ENCODE results near the gene C6orf52. TPM values are rescaled to one million over a fixed set of nuclear protein-coding genes. Genes with fewer than 3 reads are reported as not detected.

C6orf52 gene
- total and polyA plus RNA-seq, 12 donors, result 0.59 to 1.6 (median 0.86) TPM; not detected in 3

DNA sequence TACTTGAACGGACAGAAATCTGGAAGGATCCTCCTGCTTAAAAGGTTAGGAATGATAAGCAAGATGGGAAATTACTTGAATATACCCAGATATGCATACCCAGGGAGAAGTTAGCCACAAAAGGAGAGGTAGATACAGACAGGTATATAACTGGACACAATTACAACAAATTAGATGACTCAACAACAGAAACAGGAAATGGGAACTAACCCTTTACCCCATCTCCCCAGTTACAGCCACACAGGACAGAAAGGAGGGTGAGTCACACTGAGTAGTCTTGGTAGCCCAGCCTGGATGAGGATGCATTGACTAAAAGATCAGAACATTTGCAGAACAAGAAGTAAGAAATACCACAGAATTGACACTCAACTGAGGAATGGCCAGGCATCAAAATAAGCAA is 61.2 kb downstream of the C6orf52 start:
- no peaks in the 10 kb centered on the region for H3K36me3 ChIP-seq
- no peak for DNase-seq
- TF ChIP-seq, protein P1, sequence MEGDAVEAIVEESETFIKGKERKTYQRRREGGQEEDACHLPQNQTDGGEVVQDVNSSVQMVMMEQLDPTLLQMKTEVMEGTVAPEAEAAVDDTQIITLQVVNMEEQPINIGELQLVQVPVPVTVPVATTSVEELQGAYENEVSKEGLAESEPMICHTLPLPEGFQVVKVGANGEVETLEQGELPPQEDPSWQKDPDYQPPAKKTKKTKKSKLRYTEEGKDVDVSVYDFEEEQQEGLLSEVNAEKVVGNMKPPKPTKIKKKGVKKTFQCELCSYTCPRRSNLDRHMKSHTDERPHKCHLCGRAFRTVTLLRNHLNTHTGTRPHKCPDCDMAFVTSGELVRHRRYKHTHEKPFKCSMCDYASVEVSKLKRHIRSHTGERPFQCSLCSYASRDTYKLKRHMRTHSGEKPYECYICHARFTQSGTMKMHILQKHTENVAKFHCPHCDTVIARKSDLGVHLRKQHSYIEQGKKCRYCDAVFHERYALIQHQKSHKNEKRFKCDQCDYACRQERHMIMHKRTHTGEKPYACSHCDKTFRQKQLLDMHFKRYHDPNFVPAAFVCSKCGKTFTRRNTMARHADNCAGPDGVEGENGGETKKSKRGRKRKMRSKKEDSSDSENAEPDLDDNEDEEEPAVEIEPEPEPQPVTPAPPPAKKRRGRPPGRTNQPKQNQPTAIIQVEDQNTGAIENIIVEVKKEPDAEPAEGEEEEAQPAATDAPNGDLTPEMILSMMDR (IDR thresholded peaks at IDR 0.05), result no peak
- no peak overlapping the region for H3K4me3 ChIP-seq
- no peak overlapping the region for H3K27ac ChIP-seq
- intact Hi-C loops (cut with DNase I), result no loop called here
- peak in 1 of 8 donors; percentile 53 for ATAC-seq
- H3K9me3 ChIP-seq, result peaks cover 0 to 3% (median 0%) of the 10 kb centered on the region in 11 donors
- peaks cover 0 to 6% (median 0%) of the 10 kb centered on the region in 9 donors for H3K4me1 ChIP-seq
- WGBS, 2 donors, result 63 to 76% methylated on average over 1 of the region's 1 CpG
- H3K27me3 ChIP-seq, result no peaks in the 10 kb centered on the region

DNA sequence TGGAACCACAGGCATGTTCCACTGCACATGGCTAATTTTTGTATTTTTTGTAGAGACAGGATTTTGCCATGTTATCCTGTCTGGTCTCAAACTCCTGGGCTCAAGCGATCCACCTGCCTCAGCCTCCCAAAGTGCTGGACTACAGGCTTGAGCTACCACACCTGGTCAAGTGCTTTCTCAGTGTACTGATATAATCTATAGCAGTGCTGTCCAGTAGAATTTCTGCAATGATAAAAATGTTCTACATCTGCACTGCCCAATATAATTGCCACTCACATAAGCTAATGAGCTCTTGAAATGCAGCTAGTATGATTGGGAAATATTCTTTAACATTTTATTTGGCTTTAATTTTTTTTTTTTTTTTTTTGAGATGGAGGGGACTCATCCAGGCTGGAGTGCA is 64.2 kb downstream of the C6orf52 start:
- Histone ChIP-seq H3K36me3 (peaks cover 0 to 24% (median 0%) of the 10 kb centered on the region in 9 donors), H3K9me3 (no peaks in the 10 kb centered on the region), H3K4me1 (peaks cover 0 to 6% (median 0%) of the 10 kb centered on the region in 9 donors), H3K27me3 (no peaks in the 10 kb centered on the region), H3K4me3 (no peak overlapping the region), H3K27ac (no peak overlapping the region)
- 94 to 100% methylated on average over 1 of the region's 1 CpG for WGBS, 2 donors
- ATAC-seq, result no peak
- TF ChIP-seq, protein P1 (IDR thresholded peaks at IDR 0.05), result no peak
- DNase-seq, result no peak
- intact Hi-C loops (cut with DNase I), result no loop called here

DNA sequence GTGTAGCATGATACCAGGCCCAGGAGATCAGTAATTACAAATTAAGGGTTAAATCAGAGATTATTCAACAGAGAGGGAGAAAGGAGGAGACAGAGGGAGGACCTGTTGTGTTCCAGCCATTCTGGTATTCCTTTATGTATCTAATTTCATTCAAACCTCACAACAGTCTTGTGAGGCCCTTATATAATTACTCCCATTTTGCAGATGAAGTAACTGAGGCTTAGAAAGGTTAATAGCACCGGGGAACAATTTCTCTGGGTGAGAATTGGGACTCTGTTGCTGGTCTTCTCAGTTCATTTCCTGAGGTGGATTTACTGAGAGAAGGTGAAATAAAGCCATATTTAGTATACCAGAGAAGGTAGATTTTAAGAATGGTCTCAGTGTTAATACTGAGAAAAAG is 66.6 kb downstream of the C6orf52 start:
- H3K4me3 ChIP-seq, result no peak overlapping the region
- H3K27me3 ChIP-seq, result no peaks in the 10 kb centered on the region
- peaks cover 0 to 5% (median 0%) of the 10 kb centered on the region in 9 donors for H3K4me1 ChIP-seq
- intact Hi-C loops (cut with DNase I), result loop anchor here in 2 of 10 donors (10.0 kb wide), 2 partner anchors 103 to 113 kb away; partner anchors contain the start of gene GCNT2 (in 1 of the 2)
- H3K27ac ChIP-seq, result no peak overlapping the region
- DNase-seq (no peak), ATAC-seq (no peak)
- H3K9me3 ChIP-seq, result no peaks in the 10 kb centered on the region
- TF ChIP-seq, protein P1 (IDR thresholded peaks at IDR 0.05), result no peak
- WGBS, 2 donors, result 90 to 91% methylated on average over 1 of the region's 1 CpG
- peaks cover 0 to 45% (median 0%) of the 10 kb centered on the region in 9 donors for H3K36me3 ChIP-seq

DNA sequence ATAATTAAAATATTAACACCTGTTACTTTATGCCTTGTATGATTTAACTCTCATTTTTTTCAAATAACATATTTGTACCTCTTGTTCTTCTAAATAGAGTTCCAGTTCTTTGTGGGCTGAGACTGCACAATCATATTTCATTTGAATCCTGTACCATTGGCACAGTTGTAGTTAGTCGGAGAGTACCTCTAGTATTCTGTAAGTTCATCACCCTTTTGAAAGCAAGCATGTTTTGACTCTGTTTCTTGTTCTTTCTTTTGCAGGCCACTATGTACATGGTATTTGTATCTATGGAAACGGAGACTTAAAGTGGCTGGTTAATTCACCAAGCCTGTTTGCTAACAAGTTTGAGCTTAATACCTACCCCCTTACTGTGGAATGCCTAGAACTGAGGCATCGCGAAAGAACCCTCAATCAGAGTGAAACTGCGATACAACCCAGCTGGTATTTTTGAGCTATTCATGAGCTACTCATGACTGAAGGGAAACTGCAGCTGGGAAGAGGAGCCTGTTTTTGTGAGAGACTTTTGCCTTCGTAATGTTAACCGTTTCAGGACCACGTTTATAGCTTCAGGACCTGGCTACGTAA is 68.2 kb downstream of the C6orf52 start:
- H3K4me1 ChIP-seq, result peaks cover 0 to 5% (median 0%) of the 10 kb centered on the region in 9 donors
- no peaks in the 10 kb centered on the region for H3K27me3 ChIP-seq
- no peak for ATAC-seq
- no peak overlapping the region for H3K4me3 ChIP-seq
- TF ChIP-seq, protein P1 (IDR thresholded peaks at IDR 0.05), result no peak
- H3K9me3 ChIP-seq, result peaks cover 0 to 4% (median 0%) of the 10 kb centered on the region in 11 donors
- intact Hi-C loops (cut with DNase I), result loop anchor here in 2 of 10 donors (10.0 kb wide), 2 partner anchors 101 to 111 kb away; partner anchors contain the start of gene GCNT2 (in 1 of the 2)
- H3K36me3 ChIP-seq, result peaks cover 0 to 59% (median 8%) of the 10 kb centered on the region in 9 donors
- no peak overlapping the region for H3K27ac ChIP-seq
- no peak for DNase-seq
- WGBS, 2 donors, result 66 to 67% methylated on average over 9 of the region's 9 CpGs
